OCI-LY7 (cell line): Measurements from ENCODE around the gene PRKAA1.

Experiments
- CTCF ChIP-seq: fragments of 200-600 bp; sonication (generic); conservative IDR thresholded peaks from 2 replicates; pipeline ENCODE4 v1.5.1; 2014; ENCODE audit warnings: mild to moderate bottlenecking, antibody characterized with exemption, low read length, moderate library complexity, mixed read lengths
- EZH2phosphoT487 ChIP-seq: fragments of 200-600 bp; sonication (generic); IDR thresholded peaks from 2 replicates; pipeline ENCODE4 v1.6.1; 2018; ENCODE audit warnings: low read depth, borderline replicate concordance, mild to moderate bottlenecking, mixed run types, antibody characterized with exemption, low read length, moderate library complexity, mixed read lengths

DNA sequence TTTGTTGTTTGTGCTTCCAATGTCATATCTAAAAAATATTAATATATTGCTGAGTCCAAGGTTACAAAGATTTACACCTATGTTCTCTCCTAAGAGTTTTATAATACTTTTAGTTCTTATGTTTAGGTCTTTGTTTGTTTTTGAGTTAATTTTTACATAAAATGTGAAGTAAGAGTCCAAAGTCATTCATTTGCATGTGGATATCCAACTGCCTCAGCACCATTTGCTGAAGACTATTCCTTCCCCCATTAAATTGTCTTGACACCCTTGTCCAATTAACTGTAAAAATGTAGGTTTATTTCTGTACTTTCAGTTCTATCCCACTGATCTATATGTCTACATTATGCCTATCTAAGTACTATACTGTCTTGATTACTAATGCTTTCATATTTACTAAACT lies 78.1 kb downstream of the PRKAA1 start:
- TF ChIP-seq CTCF = no peak
- no peak for TF ChIP-seq EZH2phosphoT487
